GDM1 (cell line): ENCODE results near the gene ZHX3.

ENCODE experiments used
- DNase-seq: peaks from one replicate; lab custom pipeline; 2025; lab: John Stamatoyannopoulos, UW

Gene ZHX3

DNA sequence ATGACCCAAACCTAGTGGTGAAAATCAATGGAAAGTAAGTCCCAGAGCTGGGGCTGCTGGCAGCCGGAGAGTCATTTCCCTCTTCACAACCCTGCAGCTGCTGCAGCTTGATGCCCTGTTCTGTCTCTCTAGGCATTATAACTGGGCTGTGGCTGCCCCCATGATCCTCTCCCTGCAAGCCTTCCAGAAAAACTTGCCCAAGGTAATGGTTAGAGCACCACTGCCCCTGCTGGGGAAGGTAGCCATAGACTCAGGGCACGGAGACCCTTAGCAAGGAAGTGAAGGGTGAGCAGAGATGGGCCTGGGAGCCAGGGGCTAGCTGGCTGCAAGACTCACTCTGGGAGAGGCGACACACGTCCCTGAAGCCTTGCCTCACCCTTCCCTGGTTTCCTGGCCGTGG lies 35.1 kb upstream of the ZHX3 start:
- no peak for DNase-seq

DNA sequence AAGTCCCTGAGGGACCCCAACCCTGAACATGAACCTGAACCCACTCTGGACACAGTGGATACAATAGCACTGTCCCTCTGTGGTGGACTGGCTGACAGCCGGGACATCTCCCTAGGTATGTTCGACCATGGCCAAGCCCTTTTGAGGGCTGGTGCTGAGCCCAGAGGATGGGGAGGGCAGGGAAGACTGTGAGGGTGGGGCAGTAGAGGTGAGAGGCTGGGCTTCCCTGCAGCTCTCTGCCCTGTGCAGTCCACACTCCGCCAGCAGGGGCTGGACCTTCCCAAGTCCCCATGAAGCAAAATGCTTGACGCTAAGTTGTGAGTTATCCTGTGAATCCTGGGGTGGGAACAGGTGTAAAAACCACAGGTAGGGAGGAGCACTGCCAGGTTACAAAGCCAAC lies 34.6 kb upstream of the ZHX3 start:
- DNase-seq, result no peak

DNA sequence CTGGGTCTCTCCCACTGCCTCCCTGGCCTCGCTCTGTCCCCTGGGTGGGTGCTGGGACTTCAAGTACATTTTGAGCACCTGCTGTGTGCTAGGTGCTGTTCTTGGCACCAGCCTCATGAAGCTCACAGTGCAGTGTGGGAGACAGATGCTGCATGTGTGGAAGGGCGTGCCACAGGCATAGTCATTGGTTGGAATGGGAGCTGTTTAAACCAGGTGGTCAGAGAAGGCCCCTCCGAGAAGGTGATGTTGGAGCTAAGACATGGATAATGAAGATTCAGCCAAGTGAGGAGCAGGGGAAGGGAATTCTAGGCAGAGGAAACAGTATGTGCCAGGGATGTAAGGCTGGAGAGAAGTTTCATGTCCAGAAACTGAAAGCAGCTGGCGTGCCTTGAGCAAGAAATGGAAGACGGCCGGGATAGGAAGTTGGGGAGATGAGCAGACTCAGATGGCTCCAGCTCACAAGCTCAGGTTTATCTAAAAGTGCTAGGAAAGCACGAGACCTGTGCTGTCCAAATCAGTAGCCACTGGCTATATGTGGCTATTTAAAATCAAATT lies 33.0 kb upstream of the ZHX3 start:
- DNase-seq, result no peak

DNA sequence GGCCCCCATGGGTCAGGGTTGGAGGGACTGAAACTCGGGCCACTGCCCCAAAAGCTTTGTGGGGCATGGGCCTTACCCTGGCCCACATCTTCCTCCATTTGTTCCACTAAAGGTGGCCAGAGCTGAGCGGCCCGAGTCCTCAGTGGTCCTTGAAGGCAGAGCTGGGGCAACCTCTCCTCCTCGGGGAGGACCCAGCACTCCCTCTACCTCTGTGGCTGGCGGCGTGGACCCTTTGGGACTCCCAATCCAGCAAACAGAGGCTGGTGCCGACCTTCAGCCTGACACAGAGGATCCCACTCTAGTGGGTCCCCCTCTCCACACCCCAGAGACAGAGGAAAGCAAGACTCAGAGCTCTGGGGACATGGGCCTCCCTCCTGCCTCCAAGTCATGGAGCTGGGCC lies 32.4 kb upstream of the ZHX3 start:
- DNase-seq, result no peak

DNA sequence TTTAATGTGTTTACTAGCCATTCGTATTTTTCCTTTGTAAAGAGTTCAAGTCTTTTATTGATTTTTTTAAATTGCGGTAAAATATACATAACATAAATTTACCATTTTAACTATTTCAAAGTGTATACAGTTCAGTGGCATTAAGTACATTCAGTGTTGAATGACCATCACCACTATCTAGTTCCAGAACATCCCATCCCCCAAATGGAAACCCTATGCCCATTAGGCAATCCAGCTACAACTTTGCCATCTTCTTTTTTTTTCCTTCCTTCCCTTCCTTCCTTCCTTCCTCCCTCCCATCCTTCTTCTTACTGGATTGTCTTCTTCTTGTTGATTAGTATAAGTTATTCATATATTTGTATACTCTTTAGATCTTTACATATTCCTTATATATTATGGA lies 31.7 kb upstream of the ZHX3 start:
- no peak for DNase-seq

DNA sequence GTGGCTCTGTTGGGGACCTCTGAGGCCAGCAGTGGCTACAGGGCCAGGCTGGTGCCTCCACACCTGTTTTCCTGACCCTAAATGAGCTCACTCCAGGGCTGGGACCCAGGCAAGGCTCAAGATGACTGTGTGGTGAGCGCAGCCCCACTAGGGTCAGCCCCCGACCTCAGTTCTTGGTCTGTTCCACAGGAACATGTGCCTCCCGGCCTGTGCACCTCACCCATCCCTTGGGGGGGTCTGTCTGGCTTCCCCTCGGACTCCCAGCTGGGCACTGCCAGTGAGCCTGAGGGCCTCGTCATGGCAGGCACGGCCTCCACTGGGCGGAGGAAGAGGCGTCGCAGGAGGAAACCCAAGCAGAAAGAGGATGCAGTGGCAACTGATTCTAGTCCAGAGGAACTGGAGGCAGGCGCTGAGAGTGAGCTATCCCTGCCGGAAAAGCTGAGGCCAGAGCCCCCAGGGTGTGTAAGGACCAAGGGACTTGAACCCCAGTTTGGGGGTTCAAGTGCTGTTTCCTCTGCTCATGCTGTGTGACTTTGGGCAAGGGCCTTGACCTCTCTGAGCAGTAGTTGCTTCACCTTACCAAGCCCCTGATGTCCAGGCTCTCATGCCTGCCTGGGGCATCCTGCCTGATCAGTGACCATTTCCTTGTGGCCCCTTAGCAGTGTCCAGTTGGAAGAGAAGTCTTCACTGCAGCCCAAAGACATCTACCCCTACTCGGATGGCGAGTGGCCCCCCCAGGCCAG lies 31.1 kb upstream of the ZHX3 start:
- DNase-seq, result no peak

DNA sequence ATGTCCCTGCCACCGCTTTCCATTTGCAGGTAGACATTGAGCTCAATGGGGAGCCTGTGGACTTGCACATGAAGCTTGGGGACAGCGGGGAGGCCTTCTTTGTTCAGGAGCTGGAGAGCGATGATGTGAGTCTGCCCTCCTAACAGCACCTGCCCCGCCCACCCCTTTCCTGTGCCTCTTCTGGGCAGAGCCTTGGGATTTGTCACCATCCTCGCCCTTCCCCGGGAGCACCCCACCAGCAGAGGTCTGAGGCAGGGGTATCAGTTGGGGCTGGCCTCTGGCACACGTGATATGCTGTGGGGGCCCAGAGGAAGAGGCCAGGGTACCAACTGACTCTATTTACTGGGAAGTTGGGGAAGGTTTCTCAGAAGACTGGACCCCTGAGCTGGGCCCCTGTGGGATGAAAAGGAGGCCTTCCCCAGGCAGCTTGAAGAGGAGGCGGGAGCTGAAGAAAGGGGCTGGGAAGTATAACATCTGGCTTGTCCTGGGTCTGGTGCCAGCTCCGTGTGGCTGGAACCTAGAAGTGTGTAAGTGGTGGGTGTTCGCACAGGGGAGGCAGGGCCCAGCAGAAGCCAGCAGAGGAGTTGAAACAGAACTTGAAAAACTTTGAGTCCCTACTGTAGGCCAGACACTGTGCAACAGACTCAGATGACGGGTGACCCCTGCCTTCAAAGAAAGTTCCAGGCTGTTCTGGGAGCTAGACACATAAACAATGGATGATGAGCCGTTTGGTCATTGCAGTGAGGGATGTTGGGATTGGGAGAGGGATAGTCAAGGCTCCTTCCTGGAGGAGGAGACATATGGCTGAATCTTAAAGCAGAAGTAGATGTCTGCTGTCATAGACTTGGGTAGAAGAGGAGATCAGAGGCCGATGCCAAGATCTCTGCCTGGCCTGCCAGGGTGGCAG lies 30.2 kb upstream of the ZHX3 start:
- DNase-seq, result no peak

DNA sequence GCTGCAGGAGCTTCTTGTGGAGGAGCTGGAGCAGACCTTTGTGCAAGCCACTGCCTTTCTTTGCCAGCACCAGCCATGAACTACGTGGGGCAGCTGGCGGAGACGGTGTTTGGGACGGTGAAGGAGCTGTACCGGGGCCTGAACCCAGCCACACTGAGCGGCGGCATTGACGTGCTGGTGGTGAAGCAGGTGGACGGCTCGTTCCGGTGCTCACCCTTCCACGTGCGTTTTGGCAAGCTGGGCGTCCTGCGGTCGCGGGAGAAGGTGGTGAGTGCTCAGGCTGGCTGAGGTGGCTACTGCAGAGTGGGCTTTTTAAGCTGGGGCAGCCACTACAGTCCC lies 28.2 kb upstream of the ZHX3 start:
- DNase-seq, result no peak

DNA sequence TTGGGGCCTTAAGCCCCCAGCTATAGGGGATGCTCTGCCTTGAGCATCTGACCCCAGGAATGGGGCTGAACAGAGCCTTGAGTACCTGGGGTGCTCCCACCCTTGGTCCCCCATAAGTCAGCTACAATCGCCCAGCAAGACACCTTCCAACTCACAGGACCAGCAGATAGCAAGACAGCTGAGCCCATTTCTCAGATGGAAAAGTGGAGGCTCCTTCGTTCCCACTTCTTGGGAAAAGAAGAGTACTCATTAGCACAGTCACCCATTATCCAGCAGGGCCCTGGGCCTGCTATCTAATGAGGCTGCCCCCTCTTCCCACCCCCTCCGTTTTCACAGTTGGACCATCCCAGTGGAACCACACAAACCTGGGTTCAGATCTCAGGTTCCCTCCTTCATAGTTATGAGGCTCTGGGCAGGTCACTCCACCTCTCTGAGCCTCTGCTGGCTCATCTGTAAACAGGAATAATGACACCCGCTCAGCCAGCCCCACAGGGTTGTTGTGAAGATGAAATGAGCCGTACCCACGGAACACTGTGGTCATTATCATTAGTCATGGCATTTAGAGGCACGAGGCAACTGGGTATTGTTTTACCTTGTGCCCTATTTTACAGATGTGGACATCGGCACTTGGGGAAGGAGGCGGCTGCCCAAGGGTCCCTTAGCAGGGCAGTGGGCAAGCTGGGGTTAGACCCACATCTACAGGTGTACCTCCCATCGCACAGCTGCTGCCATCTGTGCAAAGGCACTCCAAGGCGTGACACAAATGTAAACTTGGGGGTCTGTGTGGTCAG lies 27.6 kb upstream of the ZHX3 start:
- no peak for DNase-seq

DNA sequence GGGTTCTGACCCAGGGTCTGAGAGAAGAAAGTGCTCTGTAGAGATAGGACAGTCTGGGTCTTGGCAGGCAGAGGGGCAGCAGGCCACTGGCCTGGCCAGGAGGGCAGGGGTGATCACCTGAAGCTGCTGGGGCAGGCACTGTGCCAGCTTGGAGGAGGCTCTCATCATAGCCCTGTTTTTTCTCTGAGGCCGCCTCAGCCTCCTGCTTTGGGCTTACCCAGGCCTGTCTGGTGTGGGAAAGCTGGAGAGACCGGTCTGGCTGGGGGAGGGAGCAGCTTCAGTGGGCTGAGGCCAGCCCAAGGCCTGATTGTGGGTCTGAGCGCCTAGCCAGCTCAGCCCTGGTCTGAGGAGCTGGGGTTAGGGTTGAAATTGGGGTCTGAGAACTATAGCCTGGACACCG lies 26.9 kb upstream of the ZHX3 start:
- no peak for DNase-seq

DNA sequence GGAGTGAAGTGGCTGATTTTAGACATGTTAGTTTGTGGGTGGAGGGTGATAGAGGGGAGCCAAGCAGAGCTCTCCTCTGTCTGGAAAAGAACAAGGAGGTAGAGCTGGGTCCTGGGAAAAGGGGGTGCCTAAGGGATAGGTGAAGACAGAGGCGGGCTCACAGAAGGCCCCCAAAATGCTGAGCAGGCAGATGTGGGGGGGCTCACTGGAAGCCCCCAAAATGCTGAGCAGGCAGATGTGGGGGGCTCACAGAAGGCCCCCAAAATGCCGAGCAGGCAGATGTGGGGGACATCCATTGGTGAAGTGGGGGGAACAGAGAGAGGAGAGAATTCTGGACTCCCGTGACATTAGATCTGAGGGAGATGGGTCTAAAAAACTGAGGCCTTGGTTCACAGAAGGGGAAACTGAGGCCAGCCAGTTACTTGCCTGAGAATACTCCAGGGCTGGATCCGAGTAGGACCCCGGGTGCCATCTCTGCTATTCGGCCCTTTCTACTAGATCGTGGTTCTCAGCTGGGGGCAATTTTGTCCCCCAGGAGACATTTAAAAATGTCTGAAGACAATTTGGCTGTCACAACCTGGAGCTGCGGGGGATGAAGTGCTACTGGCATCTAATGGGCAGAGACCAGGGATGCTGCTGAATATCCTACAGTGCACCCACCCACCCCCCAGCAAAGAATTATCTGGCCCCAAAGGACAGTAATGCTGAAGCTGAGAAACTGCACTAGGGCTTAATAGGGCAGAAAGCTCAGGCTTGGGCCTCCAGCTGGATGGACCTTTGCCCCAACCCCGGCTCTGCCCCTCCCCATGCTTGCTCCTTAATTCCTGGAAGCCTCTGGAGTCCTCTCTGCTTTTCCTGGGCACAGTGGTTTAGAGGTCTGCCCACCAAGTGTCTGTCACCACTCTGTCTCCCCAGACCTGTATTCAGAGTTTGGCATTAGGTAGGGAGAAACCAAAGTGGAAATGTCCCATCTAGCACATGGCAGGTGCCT lies 25.2 kb upstream of the ZHX3 start:
- no peak for DNase-seq

DNA sequence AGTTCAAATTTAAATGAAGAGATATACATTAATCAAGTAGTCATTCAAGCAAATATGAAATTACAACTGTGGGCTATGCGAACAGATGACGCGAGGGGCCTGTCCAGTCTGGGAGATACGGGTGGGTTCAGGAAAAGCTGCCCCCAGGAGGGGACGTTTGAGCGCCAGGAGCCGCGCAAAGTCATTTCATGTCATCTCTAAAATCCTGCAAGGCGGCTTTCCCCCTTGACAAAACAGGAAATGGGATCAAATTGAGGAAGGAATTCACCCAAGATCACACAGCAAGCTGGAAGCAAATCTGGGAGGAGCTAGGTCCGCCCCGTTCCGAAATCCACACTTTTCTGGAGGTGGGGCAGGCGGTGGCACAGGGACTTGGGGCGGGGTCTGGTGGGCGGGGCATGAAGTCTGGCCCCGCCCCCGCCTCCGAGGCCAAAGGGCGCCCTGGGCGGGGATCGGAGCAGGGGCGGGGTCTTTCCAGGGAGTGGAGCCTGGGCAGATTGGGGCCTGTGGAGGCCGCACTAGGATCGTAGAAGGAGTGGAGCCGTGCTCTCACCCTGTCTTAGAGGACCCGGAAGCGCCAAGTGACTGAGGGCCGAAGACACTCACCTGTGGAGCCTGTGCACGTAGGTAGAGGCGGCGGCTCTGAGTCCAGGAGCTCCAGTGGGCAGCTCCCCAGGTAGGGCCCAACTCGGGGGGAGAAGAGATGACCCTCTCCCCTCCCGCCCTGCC lies 23.0 kb upstream of the ZHX3 start, which contains the start of gene LPIN3:
LPIN3 (plus strand) TSS at position 495 of the 729 bp plus-strand sequence. CDS start 4,983 bp downstream, outside the sequence.
- no peak for DNase-seq

DNA sequence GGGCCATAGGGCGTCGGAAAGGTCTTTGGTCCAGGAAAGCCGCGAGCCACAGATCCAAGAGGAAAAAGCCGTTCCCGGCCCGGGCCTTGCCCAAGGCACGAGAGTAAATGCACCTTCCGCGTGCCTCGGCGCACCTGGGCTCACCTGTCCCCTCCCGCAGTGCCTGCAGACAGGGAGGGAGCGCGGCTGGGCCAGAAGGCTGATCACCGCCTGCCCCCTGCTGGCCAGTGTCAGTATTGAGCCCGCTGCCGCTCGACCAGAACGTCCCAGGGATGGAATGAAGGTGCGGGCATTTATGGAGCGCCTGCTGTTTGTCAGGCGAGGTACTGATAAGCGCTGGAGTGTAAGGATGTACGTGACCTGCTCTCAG lies 22.4 kb upstream of the ZHX3 start:
- peak; percentile 14 for DNase-seq

DNA sequence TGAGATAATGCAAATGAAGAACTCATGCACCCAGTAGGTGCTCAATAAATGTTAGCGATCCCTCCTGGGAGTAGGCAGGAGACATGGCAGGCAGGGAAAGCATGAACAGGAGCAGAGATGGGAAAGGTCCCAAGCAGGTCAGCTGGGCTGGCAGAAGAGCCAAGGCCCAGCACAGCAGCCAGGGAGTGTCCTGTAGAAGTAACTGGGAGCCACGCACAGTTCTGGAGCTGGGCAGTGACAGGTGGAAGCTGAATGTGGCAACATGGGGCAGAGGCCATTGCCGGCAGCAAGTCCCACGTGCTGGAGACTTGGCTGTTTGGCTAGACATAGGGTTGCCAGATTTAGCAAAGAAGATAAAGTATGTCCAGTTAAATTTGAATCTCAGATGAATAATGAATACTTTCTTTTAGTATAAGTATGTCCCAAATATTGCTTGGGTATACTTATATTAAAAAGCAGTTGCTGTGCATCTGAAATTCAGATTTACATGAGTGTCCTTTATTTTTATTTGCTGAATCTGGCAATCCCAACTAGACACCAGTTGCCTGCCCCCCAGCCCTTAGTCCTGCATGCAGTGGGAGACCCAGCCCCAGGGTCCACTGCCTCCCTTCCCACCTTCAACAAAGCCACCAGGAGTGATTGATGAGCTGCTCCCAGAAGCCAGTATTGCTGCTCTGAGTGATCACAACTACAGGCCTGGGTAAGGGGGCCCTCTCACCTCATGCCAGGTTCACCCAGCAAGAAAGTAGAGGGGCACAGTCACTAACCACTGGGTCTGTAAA lies 19.4 kb upstream of the ZHX3 start:
- DNase-seq, result no peak

DNA sequence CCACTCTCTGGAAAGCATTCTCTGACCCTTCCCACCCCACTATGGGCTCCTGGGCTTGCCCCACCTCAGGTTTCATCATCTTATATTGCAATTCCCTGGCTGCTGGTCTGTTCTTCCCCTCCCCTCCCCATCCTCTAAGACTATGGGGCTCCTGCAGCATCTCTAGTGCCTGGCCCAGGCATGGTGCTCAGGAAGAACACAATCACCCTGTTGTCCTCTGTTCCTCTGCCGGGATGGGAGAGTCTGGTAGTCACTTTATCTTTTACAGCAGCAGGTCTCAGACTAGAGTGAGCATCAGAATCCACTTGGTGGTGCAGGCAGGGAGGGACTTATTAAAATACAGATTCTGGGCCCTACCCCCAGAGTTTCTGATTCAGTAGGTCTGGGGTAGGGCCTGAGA lies 18.1 kb upstream of the ZHX3 start:
- no peak for DNase-seq

DNA sequence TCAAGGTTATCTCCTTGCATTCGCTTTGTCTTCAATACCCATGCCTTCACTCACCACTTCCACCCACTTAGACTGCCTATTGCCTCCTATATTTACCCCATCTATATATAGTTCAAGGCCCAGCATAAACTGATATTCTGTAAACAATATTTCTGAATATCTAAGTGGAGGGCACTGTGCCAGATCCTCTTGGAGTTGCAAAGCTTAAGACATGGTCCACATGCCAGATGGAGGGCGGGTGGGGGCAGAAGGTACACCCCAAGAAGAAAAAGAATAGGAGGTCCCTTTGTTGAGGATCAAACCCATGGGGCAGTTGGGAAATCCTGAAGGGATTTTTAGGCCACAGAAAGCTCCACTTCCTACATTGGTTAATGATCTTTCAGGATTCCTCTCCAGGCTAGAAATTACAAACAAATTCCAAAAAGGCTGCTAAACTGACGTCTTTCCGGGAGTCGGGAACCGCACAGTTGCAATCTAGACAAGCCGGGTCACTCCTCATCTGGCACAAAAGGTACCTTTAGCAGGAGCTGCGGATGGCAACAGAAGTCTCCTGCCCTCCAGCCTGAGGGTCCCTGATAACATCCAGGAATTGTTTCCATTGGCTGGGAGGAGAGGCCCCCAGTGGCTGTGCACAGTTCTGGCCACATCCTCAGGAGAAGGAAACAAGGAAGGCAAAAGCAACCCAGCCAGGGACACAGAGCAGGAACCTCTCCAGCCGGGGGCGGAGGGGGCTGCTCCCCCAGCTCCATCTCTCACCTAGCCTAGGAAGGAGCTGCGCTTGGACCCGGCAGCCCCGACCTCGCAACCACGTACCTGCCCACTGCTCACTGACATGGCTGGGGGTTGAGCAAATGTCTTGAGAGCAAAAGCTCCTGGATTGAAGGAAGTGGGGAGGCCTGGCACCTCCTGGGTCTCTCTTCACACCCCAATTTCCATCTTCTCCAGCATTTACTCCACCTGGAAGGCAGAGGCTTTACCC lies 17.2 kb upstream of the ZHX3 start:
- DNase-seq, result no peak

DNA sequence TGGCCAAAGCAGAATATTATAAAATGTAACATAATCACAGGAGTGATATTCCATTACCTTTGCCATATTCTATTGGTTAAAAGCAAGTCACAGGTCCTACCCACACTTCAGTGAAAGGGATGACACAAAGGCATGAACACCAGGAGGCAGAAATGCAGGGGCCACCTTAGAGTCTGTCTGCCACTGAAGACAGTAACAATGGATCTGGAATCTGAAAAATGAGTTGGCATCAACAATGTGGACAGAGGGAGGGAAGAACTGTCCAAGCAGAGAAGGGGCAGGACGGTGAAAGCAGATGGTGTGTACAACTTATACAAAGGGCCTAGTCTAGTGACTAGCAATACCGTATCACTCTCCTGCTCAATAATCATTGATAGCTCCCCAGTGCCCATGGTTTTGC lies 16.5 kb upstream of the ZHX3 start:
- DNase-seq, result no peak

DNA sequence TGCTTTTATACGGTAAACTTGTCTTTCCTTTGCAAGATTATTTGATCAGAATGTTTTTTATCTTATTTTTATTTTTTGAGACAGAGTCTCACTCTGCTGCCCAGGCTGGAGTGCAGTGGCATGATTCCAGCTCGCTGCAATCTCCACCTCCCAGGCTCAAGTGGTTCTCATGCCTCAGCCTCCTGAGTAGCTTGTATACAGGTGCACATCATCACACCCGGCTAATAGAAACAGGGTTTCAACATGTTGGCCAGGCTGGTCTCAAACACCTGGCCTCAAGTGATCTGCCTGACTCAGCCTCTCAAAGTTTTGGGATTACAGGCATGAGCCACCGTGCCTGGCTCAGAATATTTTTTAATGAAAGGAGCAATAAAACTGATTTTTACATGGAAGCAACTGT lies 14.2 kb upstream of the ZHX3 start:
- DNase-seq, result no peak
